ENCODE measurements around the gene C6orf136. TPM values are rescaled to one million over a fixed set of nuclear protein-coding genes. Genes with fewer than 3 reads are reported as not detected.
A peak's percentile ranks its signal among the peaks of the same experiment; 100 is the strongest.

C6orf136 gene
- total and polyA plus RNA-seq, 10 of the 15 experiments (the other 5 are each of a cell fraction or from before 2014, with no cell fraction given) = 5.2 to 24.1 (median 14.9) TPM

GRCh38 chr6:30616811-30617564 lies 29.9 kb upstream of the C6orf136 start, which contains the start of gene PPP1R10 (continued):
- TF ChIP-seq RFX5 (IDR thresholded peaks at IDR 0.05; ENCODE audit: low read depth, low read length) = peak; percentile 87
- TF ChIP-seq BCLAF1 (IDR thresholded peaks at IDR 0.05) = no peak
- no peak; a peak in 1 of 4 replicates for TF ChIP-seq EP300 (IDR thresholded peaks at IDR 0.05; ENCODE audit: borderline replicate concordance in 1 of 2, control insufficient read depth in 1 of 2, low read depth in 2 of 2, low read length in 2 of 2)
- no peak for TF ChIP-seq SUPT20H (IDR thresholded peaks at IDR 0.05; ENCODE audit: borderline replicate concordance, control insufficient read depth, low read depth, low read length)
- TF ChIP-seq RAD51 (IDR thresholded peaks at IDR 0.05) = peak; percentile 86
- TF ChIP-seq SIX5 (IDR thresholded peaks at IDR 0.05; ENCODE audit: low read depth, low read length, severe bottlenecking) = no peak
- TF ChIP-seq NFYA (IDR thresholded peaks at IDR 0.05; ENCODE audit: borderline replicate concordance, low read depth, low read length) = no peak
- TF ChIP-seq PAX8 (IDR thresholded peaks at IDR 0.05) = peak; percentile 97
- TF ChIP-seq IKZF2 (IDR thresholded peaks at IDR 0.05) = peak; percentile 51 to 72; a peak in 3 of 4 replicates
- TF ChIP-seq STAT1 (conservative IDR thresholded peaks at IDR 0.05) = peak; percentile 78; the same call in 1 of the 2 replicates
- peak; percentile 99 for TF ChIP-seq CHD2 (IDR thresholded peaks at IDR 0.05; ENCODE audit: borderline replicate concordance, low read depth, low read length)
- TF ChIP-seq TCF3 (IDR thresholded peaks at IDR 0.05; ENCODE audit: borderline replicate concordance, insufficient read depth, low read depth, low read length) = peak; percentile 95; the same call in 1 of the 2 replicates
- peak; percentile 63 for TF ChIP-seq SPI1 (IDR thresholded peaks at IDR 0.05; ENCODE audit: borderline replicate concordance, insufficient read depth, low read depth, low read length)
- TF ChIP-seq NFIC (IDR thresholded peaks at IDR 0.05; ENCODE audit: low read depth, low read length) = no peak
- TF ChIP-seq REST (IDR thresholded peaks at IDR 0.05; ENCODE audit: low read depth, low read length) = peak; percentile 65; the same call in 1 of the 2 replicates
- peak; percentile 73 for TF ChIP-seq LARP7 (IDR thresholded peaks at IDR 0.05)
- no peak for TF ChIP-seq NR2C2 (IDR thresholded peaks at IDR 0.05; ENCODE audit: borderline replicate concordance, control insufficient read depth, insufficient read length, low read depth)
- TF ChIP-seq PML (IDR thresholded peaks at IDR 0.05; ENCODE audit: low read length) = peak; percentile 99
- TF ChIP-seq SMAD5 (IDR thresholded peaks at IDR 0.05; ENCODE audit: low read depth) = peak; percentile 99
- TF ChIP-seq ZBED1 (IDR thresholded peaks at IDR 0.05; ENCODE audit: borderline replicate concordance) = peak; percentile 95
- TF ChIP-seq NBN (IDR thresholded peaks at IDR 0.05) = peak; percentile 90
- TF ChIP-seq BRCA1 (IDR thresholded peaks at IDR 0.05; ENCODE audit: low read depth, low read length) = peak; percentile 86
- TF ChIP-seq ATF7 (IDR thresholded peaks at IDR 0.05; ENCODE audit: low read depth) = no peak; the same call in 1 of the 2 replicates
- TF ChIP-seq TCF7 (IDR thresholded peaks at IDR 0.05; ENCODE audit: borderline replicate concordance) = no peak
- peak; percentile 62 for TF ChIP-seq HCFC1 (IDR thresholded peaks at IDR 0.05; ENCODE audit: low read length)
- peak; percentile 26; the same call in 1 of the 2 replicates for TF ChIP-seq FOXK2 (IDR thresholded peaks at IDR 0.05)
